ENCODE data around the gene ATF5.

The ATF5 gene

DNA sequence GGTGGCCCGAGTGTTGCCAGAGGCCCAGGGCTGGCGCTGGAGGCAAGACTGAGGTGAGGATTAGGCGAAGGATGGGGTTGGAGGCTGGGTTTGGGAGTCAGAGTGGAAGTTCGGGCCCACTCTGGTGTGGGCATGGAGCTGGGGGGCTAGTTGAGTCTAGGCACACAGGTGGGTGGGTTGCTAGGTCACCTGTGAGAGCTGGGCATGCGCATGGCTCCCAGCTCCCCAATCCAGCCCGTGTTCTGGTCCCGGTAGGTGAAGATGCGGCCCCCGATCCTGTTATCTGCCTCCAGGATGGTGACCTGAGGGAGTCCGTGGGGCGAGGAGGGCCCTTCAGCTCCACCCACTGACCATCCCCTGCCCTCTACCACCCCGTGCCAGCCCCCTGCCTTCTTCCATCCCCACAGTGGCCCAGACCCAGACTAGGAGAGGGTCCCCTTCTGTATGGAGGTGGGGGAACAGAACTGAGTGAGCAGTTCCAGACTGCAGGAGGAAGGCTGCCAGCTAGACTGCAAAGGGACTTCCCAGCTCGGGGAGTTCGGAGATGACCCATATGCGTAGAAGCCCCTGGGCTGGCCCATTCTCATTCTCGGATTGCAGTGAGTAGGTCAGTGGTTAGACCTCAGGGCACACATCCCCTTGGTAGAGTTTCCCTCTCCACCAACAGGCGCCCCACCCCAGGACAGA is 34.0 kb upstream of the ATF5 start:
- no peak for DNase-seq

DNA sequence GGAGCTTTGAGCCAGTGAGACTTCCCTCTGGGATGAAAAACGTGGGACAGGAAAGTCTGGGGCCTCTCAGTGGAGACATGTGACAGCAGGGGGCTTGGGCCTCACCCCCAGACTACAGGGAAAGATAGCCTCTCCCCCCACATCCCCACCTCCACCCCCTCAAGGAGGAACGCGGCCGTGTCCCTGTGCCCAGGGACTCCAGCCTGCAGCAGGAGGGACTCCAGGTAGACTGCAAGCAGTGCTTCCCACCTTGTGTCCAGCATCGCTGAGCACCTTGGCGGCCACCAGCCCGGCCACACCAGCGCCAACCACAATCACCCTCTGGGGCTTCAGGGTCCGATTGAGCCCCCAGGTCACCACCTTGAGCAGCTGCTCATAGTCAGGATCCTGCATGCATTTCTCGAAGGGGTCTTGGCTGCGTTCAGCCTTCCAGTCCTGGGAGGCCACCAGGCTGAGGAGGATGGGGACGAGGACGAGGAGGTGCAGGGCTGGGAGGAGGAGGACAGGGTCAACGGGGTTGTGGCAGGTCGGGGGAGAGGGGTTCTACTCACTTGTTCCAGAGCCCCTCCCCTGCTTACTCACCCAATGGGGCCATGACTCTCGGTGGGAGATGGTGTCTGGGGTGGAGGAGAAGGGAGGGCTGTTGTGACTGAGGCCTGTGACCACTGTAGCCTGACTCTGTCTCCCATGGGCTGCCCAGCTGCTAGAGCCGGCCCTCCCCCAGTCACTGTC is 33.3 kb upstream of the ATF5 start:
- DNase-seq, result no peak

DNA sequence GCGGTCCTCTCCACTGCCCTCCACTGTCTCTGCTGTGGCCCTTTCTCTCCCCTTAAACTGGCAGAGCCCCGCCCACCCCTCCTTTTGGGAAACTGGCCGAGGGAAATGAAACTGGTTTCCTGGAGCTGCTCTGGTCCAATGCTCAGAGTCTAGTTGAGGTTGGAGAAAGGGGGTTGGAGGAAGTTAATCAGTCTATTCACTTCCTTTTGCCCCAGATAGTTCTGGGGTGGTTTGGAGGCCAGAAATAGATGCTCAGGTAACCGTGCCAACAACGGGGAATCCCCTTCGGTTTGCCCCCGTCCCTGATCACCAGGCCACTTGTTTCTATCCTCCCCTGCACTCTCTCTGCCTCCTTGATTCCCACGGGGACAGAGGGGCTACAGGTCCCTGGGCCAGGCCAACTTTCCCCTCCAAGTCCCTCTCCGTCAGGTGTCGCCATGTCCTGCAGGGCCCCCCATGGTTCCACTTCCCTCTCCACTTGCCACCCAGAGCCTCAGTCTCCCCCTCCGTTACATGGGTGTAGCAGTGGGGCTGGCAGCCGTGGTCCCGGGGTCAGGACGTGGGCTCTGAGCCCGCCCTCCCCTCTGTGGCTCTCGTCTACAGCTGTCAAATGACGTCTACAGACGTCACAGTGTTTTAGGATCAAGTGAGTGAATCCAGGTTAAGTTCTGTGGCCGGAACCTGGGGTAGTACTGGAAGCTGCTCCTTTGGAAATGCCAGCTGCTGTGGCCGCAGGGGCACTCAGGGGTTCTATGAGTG is 32.0 kb upstream of the ATF5 start, which contains the start of gene IL4I1:
IL4I1 (minus strand) TSS at position 25 of the 759 bp plus-strand sequence. CDS start 727 bp downstream, outside the sequence.
- DNase-seq, result no peak

DNA sequence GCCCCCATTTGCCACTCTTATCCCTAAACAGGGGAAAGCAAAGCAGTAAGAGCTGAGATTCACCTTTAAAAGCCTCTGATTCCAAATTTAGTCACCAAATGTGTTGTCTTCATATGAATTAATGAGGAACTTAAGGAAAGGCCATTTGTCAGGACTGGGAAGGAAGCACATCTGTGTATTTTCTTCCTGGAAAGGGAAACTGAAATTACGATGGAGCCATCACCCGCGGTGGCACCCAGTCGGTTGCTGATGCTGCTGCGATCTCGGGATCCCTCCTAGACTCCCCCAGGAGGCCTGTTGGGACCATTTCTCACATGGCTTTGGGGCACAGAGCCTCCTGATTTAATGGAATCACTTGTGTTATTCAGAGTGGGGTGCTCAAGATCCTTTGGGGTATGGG is 24.9 kb upstream of the ATF5 start:
- no peak for DNase-seq

DNA sequence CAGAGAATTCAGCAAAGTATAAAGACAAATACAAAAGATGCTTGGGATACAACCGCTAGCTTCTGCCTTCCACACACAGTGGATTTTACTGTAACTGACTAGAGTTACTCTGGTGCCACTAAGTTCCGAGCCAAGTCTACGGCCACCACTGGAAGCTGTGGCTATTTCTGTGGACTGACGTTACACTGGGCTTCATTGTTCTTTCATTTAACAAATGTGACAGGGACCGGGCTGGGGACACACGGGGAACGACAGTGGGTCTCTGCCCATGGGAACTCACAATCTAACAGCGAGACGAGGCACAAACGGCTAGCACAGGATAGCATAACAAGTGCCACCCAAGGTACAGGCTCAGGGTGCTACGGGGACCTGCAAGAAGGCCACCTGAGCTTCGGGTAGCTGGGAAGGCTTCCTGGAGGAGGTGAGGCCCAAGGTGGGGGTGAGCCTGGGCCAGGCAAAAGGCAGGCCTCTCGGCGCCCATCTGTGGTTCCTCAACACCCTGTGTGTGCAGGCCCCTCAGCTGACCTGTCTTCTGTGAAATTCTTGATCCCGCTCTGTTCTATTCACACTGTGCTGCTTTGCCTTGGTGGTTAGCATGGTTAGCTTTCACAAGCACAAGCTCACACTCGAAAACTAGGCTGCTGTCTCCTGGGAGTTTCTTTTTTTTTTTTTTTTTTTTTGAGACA is 22.0 kb upstream of the ATF5 start:
- DNase-seq, result no peak

DNA sequence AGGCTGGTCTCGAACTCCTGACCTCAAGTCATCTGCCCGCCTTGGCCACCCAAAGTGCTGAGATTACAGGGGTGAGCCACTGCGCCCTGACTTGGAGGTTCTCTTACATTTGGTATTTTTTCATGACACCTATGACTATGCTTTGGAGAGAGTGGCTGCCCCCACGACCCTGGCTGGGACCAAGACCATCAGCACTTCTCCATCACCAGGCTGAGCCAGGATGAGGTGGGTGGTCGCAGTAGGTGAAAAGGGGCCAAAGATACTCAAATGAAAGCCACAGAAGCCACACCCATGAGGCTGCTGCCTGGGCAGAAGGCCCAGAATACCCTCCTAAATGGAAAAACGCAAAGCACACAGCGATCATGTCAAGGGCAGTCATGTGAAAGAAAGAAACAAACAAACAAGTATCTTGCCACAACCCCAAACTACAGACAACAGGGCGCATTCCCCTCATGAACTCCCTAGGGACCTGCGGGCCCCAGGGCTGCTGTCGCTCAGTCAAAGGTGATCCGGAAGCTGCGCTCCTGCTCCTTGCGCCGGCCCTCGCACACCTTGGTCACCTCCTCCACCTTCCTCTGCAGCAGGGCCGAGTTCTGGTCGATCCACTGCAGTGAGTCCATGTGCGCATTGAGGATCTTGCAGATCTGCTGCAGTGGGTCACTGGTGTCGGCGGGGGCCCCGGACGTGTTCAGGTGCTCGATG is 21.1 kb upstream of the ATF5 start:
- DNase-seq, result no peak

DNA sequence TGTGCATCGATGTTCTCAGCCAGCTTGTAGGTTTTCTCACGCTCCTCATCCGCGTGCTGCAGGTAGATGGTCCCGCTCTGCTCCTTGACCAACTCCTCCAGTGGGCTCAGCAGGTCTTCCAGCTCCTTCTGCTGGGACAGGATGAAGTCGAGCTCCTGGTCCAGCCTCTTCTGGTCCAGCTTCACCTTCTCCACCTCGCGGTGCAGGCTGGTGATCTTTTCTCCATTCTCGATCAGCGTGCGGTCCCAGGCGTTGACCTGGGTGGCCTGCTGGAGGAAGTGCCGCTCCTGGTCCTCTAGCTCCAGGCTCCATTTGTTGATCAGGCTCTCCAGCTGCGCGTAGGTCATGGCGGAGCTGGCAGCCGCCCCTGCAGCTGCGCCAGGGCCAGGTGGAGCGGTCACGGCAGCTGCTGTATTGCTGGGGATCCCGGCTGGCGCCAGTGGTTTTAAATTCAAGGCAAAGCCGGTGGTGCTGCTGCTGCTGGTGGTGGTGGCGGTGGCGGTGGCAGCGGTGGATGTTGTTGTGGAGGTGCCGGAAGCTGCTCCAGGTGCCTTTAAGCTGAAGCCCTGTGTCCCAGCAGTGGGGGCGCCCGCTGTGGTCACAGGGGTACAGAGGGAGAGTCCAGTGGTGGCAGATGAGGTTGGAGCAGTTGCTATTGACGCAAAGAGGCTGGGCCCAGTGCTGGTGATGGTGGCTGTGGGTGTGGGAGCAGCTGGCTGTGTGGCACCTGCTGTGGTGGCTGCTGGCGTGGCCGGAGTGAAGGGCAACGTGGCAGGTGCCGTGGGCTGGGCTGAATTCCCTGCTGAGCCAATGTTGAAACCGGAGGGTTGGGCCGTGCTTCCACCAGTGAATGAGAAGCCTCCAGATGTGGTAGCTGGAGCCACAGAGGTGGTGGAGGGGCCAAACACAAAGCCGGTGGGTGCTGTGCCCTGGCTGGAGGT is 20.3 kb upstream of the ATF5 start:
- no peak for DNase-seq

DNA sequence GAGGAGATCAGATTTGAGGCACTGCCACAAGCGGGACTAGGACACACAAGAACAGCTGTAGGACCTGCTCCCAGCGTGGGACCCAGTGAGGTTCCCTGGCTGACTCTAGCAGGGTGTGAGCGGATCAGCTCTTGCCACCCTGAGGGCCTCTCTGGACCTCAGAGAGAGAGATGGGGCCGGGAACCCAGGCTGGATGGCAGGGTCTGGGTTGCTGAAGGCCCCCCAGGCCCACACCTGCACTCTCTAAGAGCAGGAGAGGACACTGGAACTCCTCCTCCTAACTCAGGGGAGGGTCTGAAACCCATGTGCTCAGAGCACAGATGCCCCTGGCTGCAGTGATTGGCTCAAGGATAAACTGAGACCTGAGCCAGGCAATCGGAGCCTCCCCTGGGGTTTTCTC is 18.8 kb upstream of the ATF5 start:
- no peak for DNase-seq

DNA sequence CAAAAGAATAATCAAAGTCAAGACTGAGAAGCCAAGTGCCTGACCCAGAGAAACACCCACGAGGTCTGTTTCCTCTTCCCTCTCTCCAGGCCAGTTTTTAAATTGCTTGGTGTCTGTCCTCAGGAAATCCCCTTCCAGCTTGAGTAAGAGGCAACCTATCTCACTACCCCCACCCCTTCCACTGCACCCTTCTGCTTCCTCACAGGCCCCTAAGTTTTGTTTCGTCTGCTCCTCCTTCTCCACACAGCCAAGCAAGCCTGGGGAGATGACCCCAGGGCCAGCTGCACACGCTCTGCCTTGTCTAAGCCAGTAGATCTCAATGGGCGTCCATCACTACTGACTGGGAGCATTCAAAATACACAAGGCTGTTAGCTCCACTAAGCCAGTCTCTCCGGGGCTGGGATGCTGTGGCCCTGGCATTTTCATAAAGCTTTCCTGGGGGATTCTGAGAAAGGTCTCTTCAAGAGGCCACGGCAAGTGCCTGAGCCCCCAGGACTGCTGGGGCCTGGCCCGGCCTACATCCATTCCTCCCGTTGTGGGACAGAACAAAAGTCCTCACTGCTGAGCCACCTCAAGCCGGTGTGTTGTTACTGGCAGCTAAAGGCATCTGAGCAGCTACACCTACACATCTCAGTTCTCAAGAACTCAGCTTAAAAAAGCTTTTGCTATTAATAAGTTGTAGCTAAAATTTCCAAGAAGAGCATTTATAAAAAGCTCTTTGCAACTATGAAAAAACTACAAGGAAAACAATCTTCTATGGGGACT is 17.4 kb upstream of the ATF5 start:
- no peak for DNase-seq

DNA sequence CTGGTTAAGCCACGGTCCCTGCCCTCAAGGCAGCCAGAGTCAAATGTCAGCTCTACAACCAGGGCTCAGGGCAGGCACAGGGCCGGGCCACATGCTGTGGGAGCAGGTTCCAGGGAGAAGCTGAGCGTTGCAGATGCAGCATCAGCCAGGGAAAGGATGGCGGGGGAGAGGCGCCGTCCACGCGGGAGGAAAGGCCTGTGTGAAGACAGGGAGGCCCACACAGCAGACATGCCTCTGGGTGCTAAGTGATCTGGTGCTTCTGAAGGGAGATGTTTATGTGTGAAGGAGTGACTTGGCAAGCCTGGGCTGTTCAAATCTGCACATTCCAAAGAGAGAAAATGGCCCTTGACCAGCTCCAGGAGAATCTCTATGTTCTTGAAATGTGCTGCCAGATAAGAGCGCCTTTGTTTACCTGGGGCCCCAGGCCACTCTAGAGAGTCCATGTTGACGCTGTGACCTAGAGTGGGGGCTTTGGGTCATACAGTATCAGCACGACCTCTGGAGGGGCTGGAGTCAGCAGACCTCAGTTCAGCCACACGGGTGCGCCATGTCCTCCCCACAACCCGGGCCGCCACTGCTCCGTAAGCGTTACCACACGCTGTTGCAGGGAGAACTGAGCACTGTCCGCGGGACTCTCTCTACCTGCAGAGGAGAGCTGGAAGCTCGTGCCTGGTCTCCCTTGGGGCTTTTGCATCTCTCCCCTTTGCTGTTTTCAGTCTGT is 15.9 kb upstream of the ATF5 start:
- no peak for DNase-seq

DNA sequence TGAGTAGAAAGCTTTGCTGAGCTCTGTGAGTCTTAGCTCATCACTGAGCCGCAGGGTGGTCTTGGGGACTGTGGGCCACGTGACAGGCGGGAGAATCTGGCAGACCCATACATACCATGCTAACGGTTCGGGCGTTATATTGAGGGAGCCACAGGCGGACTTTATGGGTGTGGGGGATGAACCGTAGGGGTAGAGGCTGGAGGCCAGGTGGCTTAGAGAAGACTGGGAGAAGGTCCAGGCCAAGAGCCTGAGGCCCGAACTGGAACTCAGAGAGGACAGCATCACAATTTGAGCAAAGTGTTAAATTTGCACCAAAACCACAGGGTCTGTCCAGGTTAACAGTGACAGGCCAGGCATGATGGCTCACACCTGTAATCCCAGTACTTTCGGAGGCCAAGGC is 15.3 kb upstream of the ATF5 start:
- DNase-seq, result no peak

DNA sequence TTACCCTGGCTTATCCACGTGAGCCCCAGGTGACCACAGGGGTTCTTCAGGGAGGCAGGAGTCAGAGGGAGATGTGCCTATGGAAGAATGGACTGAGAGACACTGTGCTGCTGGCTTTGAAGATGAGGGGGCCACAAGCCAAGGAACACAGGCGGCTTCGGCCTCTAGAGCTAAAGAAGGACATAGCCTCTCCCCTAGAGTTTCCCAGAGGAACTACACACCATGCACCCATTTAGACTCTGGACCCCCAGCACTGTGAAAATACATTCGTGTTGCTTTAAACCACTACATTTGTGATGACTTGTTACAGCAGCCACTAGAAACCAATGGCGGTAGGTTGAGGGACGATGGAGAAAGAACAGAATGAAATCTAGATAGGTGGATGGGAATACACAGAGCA is 13.7 kb upstream of the ATF5 start:
- no peak for DNase-seq

DNA sequence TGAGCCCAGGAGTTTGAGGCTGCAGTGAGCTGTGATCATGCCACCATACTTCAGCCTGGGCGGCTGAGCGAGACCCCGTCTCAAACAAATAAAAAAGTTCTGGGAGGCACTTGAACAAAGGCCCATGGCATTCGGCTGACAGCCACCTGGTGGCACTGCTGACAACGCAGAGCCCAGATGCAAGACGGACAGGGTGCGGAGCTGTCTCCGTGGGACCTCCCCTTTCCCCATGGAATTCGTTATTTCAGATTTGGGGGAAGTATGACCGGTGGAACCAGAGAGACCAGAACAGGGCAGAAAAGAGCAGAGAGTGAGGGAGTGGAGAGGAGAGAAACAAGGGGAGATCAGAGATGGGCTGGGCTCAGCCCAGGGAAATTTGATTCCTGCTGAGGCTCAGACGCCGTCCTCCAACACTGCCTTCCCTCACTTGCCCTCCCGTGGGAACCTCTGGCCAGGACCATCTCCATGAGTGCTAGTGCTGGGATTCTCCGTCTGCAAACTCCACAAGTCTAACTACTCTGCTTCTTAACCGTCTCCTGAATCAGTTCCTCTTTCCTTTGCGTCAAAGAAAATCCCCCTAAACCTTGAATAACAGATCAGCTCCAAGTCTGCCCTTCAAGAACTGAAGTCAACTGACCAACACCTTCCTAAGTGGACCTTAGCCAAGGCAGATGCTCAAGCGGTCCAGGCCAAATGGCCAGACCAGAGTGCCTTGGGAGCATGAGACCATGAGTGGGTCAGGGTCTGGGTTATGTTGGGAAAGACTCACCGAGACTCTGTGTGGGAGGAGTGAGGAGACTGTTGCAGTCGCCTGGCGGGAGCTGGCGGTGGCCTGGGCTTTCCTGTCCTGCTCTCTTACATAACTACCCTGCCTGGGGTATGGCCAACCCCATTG is 11.9 kb upstream of the ATF5 start:
- DNase-seq, result no peak

DNA sequence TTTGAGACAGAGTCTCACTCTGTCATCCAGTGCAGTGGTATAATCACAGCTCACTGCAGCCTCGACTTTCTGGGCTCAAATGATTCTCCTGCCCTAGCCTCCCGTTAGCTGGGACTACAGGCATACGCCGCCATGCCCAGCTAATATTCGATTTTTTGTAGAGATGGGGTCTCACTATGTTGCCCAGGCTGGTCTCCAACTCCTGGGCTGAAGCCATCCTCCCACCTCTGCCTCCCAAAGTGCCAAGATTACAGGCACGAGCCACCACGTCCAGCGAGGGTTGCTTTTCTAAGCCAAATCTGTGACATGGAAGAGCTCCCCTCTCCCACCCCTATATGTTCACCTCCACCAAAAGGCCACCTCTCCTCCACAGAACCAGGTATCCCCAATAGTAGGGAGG is 10.9 kb upstream of the ATF5 start:
- DNase-seq, result no peak

DNA sequence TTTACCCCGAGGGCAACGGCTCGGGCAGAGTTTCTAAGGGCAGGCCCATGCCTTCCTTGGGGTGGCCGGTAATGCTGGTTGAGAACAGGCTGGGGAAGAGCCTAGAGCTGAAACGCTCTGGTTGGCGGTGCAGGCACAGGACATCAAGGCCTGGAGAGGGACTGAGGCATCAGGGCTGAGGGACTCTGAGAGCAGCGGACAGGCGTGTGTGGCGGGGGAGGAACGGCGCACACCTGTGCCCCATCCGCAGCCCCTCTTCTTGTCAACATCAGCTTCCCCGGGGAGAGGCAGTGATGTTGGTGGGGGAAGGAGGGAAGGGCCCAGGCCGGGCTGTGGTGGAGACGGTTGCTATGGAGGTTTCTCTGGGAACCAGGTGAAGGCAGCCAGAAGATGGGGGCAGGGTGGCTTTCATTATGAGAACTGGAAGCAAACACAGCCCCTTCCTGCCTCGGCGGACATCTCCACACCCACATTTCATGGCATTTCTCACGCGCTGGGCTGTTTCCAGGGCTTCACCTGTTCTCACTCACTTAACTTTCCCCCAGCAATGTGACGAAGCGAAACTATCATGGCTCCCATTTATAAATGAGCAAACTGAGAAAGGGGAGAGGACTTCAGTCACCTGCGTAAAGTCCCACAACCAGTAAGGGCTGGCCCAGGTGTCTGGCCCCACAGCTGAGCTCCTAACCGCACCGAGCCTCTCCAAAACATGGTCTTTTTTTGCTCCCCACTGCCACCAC is 8.2 kb upstream of the ATF5 start:
- no peak for DNase-seq

DNA sequence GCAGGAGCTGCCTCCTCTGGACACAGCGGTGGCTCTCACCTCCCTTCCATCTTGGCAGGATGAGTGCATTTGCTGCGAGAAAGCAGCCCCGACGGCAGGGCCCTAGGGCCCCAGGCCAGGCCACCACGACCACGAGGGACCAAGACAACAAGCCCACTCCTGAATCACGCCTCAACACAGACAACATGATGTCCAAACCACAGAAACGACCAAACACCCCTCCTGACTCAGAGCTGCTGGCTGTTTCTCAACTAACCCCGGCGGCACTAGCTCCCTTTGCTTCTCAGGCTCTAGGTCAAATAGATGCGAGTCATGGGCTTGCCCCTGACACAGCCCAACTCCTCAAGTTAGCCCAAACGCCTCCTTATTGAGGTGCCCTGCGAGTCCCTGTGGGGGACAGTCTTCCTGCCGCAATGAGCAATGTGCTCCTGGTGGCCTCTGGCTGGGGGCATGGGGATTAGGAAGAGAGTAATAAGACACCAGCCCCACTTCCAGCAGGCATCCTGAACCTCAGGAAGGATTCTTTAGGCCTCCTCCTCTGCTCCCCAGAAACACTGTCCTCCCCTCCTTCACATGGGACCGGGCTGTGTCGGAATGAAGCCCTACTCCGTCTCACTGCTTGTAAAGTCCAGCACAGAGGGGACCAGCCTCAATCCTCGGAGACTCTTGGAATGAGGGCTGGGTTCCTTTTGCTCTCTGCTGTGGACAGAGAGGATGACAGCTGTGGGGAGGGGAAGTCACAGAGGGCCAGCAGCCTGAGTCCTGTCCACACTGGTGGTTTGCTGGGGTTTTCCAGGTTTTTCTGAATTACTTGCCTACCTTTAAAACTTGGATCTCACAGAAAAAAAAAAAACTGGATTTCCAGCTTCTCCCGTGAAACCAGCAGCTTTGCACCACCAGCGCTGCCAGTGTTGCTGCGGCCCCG is 6.9 kb upstream of the ATF5 start:
- DNase-seq, result no peak

Data from eye (tissue), 1 donor.